ENCODE data around the gene CST1.

CST1 gene

GRCh38 chr20:23782366-23782983 is 31.7 kb upstream of the CST1 start:
- TF ChIP-seq SIN3A (IDR thresholded peaks at IDR 0.05; ENCODE audit: borderline replicate concordance, insufficient read depth, low read length) (no peak), FOXP2 (optimal IDR thresholded peaks at IDR 0.05; ENCODE audit: borderline replicate concordance, extremely low read depth, extremely low read length, insufficient read depth) (no peak), POLR2AphosphoS5 (IDR thresholded peaks at IDR 0.05; ENCODE audit: low read depth, low read length) (no peak), REST (IDR thresholded peaks at IDR 0.05; ENCODE audit: insufficient read depth in 1 of 2, low read depth in 2 of 2, low read length in 2 of 2) (no peak), TAF1 (IDR thresholded peaks at IDR 0.05; ENCODE audit: borderline replicate concordance, insufficient read depth, low read length) (no peak)

GRCh38 chr20:23776067-23776771 is 25.5 kb upstream of the CST1 start:
- TF ChIP-seq SIN3A (IDR thresholded peaks at IDR 0.05; ENCODE audit: borderline replicate concordance, insufficient read depth, low read length): no peak
- no peak for TF ChIP-seq FOXP2 (optimal IDR thresholded peaks at IDR 0.05; ENCODE audit: borderline replicate concordance, extremely low read depth, extremely low read length, insufficient read depth)
- TF ChIP-seq TAF1 (IDR thresholded peaks at IDR 0.05; ENCODE audit: borderline replicate concordance, insufficient read depth, low read length): no peak
- TF ChIP-seq REST (IDR thresholded peaks at IDR 0.05; ENCODE audit: insufficient read depth in 1 of 2, low read depth in 2 of 2, low read length in 2 of 2): no peak
- no peak for TF ChIP-seq POLR2AphosphoS5 (IDR thresholded peaks at IDR 0.05; ENCODE audit: low read depth, low read length)

- TF ChIP-seq TAF1 (IDR thresholded peaks at IDR 0.05; ENCODE audit: borderline replicate concordance, insufficient read depth, low read length) (no peak), POLR2AphosphoS5 (IDR thresholded peaks at IDR 0.05; ENCODE audit: low read depth, low read length) (no peak), SIN3A (IDR thresholded peaks at IDR 0.05; ENCODE audit: borderline replicate concordance, insufficient read depth, low read length) (no peak), FOXP2 (optimal IDR thresholded peaks at IDR 0.05; ENCODE audit: borderline replicate concordance, extremely low read depth, extremely low read length, insufficient read depth) (no peak), REST (IDR thresholded peaks at IDR 0.05; ENCODE audit: insufficient read depth in 1 of 2, low read depth in 2 of 2, low read length in 2 of 2) (no peak)
Measured at GRCh38 chr20:23774081-23774480, 23.3 kb upstream of the CST1 start.

GRCh38 chr20:23773579-23773978 is 22.8 kb upstream of the CST1 start:
- TF ChIP-seq SIN3A (IDR thresholded peaks at IDR 0.05; ENCODE audit: borderline replicate concordance, insufficient read depth, low read length) (no peak), REST (IDR thresholded peaks at IDR 0.05; ENCODE audit: insufficient read depth in 1 of 2, low read depth in 2 of 2, low read length in 2 of 2) (no peak), FOXP2 (optimal IDR thresholded peaks at IDR 0.05; ENCODE audit: borderline replicate concordance, extremely low read depth, extremely low read length, insufficient read depth) (no peak), POLR2AphosphoS5 (IDR thresholded peaks at IDR 0.05; ENCODE audit: low read depth, low read length) (no peak), TAF1 (IDR thresholded peaks at IDR 0.05; ENCODE audit: borderline replicate concordance, insufficient read depth, low read length) (no peak)

All from PFSK-1 (cell line).